Smooth muscle cell (in vitro differentiated cells): ENCODE measurements around the gene ACVR2B. TPM values are rescaled to one million over a fixed set of nuclear protein-coding genes. Genes with fewer than 3 reads are reported as not detected.

Experiments
- DNase-seq: peaks from one replicate; lab custom pipeline; 2025; ENCODE audit not compliant: unreplicated experiment; lab: John Stamatoyannopoulos, UW
- H2AFZ ChIP-seq: fragments of 200-600 bp; sonication (generic); 2 replicates; pipeline ENCODE4 v1.6.0; 2016; ENCODE audit warnings: antibody characterized with exemption, low read depth, mild to moderate bottlenecking
- H3F3A ChIP-seq: fragments of 200-600 bp; sonication (generic); 2 replicates; pipeline ENCODE4 v1.6.0; 2017; ENCODE audit warnings: antibody characterized with exemption, low read depth
- H3K27ac ChIP-seq: fragments of 200-600 bp; sonication (generic); 2 replicates; pipeline ENCODE4 v1.5.1; 2016; ENCODE audit warnings: low read depth, mild to moderate bottlenecking
- H3K27me3 ChIP-seq: fragments of 200-600 bp; sonication (generic); 2 replicates; pipeline ENCODE4 v1.6.1; 2016; ENCODE audit warnings: low read depth, mild to moderate bottlenecking
- H3K36me3 ChIP-seq: fragments of 200-600 bp; sonication (generic); 2 replicates; pipeline ENCODE4 v1.5.1; 2016; ENCODE audit warnings: low read depth
- H3K4me1 ChIP-seq: fragments of 200-600 bp; sonication (generic); 2 replicates; pipeline ENCODE4 v1.5.1; 2016; ENCODE audit warnings: low read depth
- H3K4me2 ChIP-seq: fragments of 200-600 bp; sonication (generic); 2 replicates; pipeline ENCODE4 v1.6.0; 2016; ENCODE audit warnings: mild to moderate bottlenecking
- H3K4me3 ChIP-seq: fragments of 200-600 bp; sonication (generic); 2 replicates; pipeline ENCODE4 v1.5.1; 2016; ENCODE audit warnings: mild to moderate bottlenecking
- H3K79me2 ChIP-seq: fragments of 200-600 bp; sonication (generic); 2 replicates; pipeline ENCODE4 v1.6.0; 2016; ENCODE audit warnings: low read depth, mild to moderate bottlenecking
- H3K9ac ChIP-seq: fragments of 200-600 bp; sonication (generic); 2 replicates; pipeline ENCODE4 v1.6.0; 2016; ENCODE audit warnings: low read depth
- H3K9me3 ChIP-seq: fragments of 200-600 bp; sonication (generic); replicated peaks from 2 replicates; pipeline ENCODE4 v1.5.1; 2016; ENCODE audit warnings: low read depth
- H4K20me1 ChIP-seq: fragments of 200-600 bp; sonication (generic); 2 replicates; pipeline ENCODE4 v1.6.0; 2016; ENCODE audit warnings: low read depth
- WGBS: methylation state at CpG from one replicate; pipeline ENCODE4 v1.1.7; 2016; ENCODE audit warnings: low lambda C conversion rate; 5-methylcytosine and 5-hydroxymethylcytosine counted together
- polyA plus RNA-seq: library from polyadenylated mRNA; unstranded; fragments of >200 nt; fragmentation: Nextera tagmentation; extraction: Ambion mirVana; gene quantifications from 2 replicates; pipeline ENCODE4 v1.2.1, GENCODE V29; 2016
- small RNA-seq: library from RNA; depleted of rRNA; stranded (forward); fragments of <200 nt; gene quantifications from one replicate; pipeline ENCODE3, GENCODE V24; 2014
- total RNA-seq: library from RNA; depleted of rRNA; stranded (reverse); fragments of >200 nt; gene quantifications from 2 replicates; pipeline ENCODE4 v1.2.3, GENCODE V29; 2014
- TF ChIP-seq, protein P1 (sequence below): fragments of 200-600 bp; sonication (generic); IDR thresholded peaks from 2 replicates; pipeline ENCODE4 v1.5.1; 2017; ENCODE audit warnings: borderline replicate concordance, mild to moderate bottlenecking, antibody characterized with exemption; ENCODE audit not compliant: insufficient read depth, poor library complexity, severe bottlenecking

ACVR2B gene
- total and polyA plus RNA-seq, 2 experiments from 2014 or later: 2.1 to 10.0 TPM

DNA sequence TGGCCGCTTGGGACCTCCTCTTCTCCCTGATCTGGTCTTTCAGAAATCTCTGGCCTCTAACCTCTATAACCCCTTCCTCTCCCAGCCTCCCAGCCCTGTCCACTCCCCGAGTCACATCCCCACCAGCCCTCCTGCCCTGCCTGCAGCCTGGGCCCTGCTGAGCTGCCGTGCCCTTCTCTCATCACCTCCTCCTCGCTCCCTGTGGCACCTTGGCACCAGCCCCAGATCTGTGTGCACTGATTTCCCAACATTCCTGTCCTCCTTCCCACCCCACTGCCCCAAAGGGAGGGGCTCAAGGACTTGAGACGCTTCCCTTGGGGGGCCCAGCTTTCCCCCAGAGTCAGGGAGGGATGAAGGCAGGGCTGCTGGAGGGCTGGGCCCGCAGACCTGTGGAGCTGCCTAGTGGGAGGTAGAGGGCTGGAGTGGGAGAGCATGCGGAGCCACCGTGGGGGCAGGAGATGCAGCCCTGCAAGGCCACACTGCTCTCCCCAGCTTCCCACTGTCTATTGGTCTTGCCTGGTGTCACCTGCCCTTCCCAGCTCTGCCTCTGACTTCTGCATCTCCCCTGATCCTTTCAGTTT is 85.2 kb downstream of the ACVR2B start:
- Histone ChIP-seq H3K4me1 (no peaks in the 10 kb centered on the region), H4K20me1 (no peaks in the 10 kb centered on the region), H3K4me2 (no peak overlapping the region), H3K36me3 (no peaks in the 10 kb centered on the region), H3K4me3 (no peak overlapping the region), H3K9me3 (no peaks in the 10 kb centered on the region), H3F3A (no peaks in the 10 kb centered on the region), H3K27ac (no peak overlapping the region), H3K27me3 (no peaks in the 10 kb centered on the region), H2AFZ (no peak overlapping the region), H3K79me2 (no peaks in the 10 kb centered on the region), H3K9ac (no peak overlapping the region)
- DNase-seq: no peak
- TF ChIP-seq, protein P1, sequence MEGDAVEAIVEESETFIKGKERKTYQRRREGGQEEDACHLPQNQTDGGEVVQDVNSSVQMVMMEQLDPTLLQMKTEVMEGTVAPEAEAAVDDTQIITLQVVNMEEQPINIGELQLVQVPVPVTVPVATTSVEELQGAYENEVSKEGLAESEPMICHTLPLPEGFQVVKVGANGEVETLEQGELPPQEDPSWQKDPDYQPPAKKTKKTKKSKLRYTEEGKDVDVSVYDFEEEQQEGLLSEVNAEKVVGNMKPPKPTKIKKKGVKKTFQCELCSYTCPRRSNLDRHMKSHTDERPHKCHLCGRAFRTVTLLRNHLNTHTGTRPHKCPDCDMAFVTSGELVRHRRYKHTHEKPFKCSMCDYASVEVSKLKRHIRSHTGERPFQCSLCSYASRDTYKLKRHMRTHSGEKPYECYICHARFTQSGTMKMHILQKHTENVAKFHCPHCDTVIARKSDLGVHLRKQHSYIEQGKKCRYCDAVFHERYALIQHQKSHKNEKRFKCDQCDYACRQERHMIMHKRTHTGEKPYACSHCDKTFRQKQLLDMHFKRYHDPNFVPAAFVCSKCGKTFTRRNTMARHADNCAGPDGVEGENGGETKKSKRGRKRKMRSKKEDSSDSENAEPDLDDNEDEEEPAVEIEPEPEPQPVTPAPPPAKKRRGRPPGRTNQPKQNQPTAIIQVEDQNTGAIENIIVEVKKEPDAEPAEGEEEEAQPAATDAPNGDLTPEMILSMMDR: no peak
- WGBS: 94% methylated on average over 8 of the region's 8 CpGs

DNA sequence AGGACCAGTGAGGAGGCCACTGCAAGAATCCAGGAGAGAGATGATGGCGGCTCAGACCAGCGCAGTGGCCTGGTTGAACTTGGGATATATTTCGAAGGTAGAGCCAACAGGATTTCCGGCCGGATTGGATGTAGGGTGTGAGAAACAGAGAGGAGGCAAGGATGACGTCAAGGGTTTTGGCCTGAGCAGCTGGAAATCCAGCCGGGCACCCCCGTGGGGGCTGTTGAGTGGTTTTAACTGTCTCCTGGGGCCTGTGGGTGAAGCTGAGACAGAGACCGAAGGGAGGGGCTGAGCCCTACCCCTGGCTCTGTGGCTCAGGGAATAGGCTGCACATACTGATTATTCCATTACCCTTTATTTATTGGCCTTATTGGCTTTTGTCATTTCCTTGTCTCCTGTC is 88.1 kb downstream of the ACVR2B start:
- H3K27ac ChIP-seq: no peak overlapping the region
- H3K36me3 ChIP-seq: no peaks in the 10 kb centered on the region
- no peak overlapping the region for H2AFZ ChIP-seq
- H3K9me3 ChIP-seq: no peaks in the 10 kb centered on the region
- H3K79me2 ChIP-seq: no peaks in the 10 kb centered on the region
- H3K4me1 ChIP-seq: no peaks in the 10 kb centered on the region
- TF ChIP-seq, protein P1: no peak
- no peak for DNase-seq
- H3K4me2 ChIP-seq: no peak overlapping the region
- no peaks in the 10 kb centered on the region for H3F3A ChIP-seq
- no peak overlapping the region for H3K4me3 ChIP-seq
- WGBS: 82% methylated on average over 9 of the region's 9 CpGs
- H3K27me3 ChIP-seq: no peaks in the 10 kb centered on the region
- H4K20me1 ChIP-seq: no peaks in the 10 kb centered on the region
- no peak overlapping the region for H3K9ac ChIP-seq

Small RNA genes lying within 50 kb of the gene (small RNA-seq; reads per million reads assigned to genes)
- gene RF00019: not detected

Other genes starting within 250 kb of the ACVR2B start
- 0.13 TPM in 2 replicates for gene SLC22A13, start 188.1 kb upstream of the ACVR2B start, total RNA-seq
- gene SLC22A13, start 188.1 kb upstream of the ACVR2B start, polyA plus RNA-seq: 0.43 TPM in 1 of 2 replicates, not detected in the other
- 0.09 and 0.54 TPM in 2 replicates for gene SLC22A14, start 171.6 kb upstream of the ACVR2B start, total RNA-seq
- 0.66 and 0.84 TPM in 2 replicates for gene SLC22A14, start 171.6 kb upstream of the ACVR2B start, polyA plus RNA-seq
- gene XYLB, start 107.1 kb upstream of the ACVR2B start, total RNA-seq: 0.40 and 2.0 TPM in 2 replicates
- gene XYLB, start 107.1 kb upstream of the ACVR2B start, polyA plus RNA-seq: 0.61 and 1.5 TPM in 2 replicates
- gene EXOG, start 42.5 kb downstream of the ACVR2B start, total RNA-seq: 5.2 and 7.7 TPM in 2 replicates
- gene EXOG, start 42.5 kb downstream of the ACVR2B start, polyA plus RNA-seq: 3.9 and 9.4 TPM in 2 replicates
- 0.76 and 3.4 TPM in 2 replicates for gene SCN5A, start 195.8 kb downstream of the ACVR2B start, total RNA-seq
- 0.93 and 1.6 TPM in 2 replicates for gene SCN5A, start 195.8 kb downstream of the ACVR2B start, polyA plus RNA-seq